Femur (tissue), 1 donor: ENCODE results near the gene KLK5.
"Not testable (repeated sequence)": the region's sequence is repeated elsewhere in the genome, so short reads cannot be mapped to it uniquely, and the experiment has no call there.

Experiments used
- DNase-seq: peaks from one replicate; pipeline ENCODE4 v3.0.0-alpha.2; 2017

Gene KLK5, protein sequence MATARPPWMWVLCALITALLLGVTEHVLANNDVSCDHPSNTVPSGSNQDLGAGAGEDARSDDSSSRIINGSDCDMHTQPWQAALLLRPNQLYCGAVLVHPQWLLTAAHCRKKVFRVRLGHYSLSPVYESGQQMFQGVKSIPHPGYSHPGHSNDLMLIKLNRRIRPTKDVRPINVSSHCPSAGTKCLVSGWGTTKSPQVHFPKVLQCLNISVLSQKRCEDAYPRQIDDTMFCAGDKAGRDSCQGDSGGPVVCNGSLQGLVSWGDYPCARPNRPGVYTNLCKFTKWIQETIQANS

DNA sequence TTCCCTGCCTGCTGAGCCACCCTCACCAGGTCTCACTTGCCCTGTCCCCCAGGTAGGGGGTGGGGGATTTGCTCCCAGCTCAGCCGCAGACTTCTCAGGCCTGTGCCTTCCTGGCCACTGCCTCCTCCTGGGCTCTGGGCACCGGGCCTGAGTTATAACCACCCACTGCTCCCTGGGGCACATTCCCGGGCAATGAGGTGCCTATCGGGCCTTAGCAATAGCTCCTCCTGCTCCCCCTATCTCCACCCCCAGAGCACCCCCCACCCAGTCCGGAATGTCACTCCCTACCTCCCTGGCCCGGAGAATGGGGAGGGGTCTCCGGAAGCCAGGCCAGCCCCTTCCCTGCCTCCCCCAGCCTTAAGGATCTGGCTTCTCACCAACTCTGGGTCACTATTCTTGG, at the start of gene KLK5:
Gene KLK5 (minus strand): TSS at position 129 of the 400 bp plus-strand sequence. CDS start 381 bp downstream, outside the sequence.
- no peak for DNase-seq

GRCh38 chr19:51002089-51002532, 49.3 kb upstream of the KLK5 start:
- no peak for DNase-seq

- no peak for DNase-seq
These were observed 48.7 kb upstream of the KLK5 start, which contains the start of gene KLK8 for GRCh38 chr19:51001515-51001914. Gene KLK8, minus strand, starts transcription at chr19:51001604. Its CDS starts 437 bp downstream, at chr19:51001167.

GRCh38 chr19:51000981-51001380, 48.1 kb upstream of the KLK5 start:
- DNase-seq: no peak

DNA sequence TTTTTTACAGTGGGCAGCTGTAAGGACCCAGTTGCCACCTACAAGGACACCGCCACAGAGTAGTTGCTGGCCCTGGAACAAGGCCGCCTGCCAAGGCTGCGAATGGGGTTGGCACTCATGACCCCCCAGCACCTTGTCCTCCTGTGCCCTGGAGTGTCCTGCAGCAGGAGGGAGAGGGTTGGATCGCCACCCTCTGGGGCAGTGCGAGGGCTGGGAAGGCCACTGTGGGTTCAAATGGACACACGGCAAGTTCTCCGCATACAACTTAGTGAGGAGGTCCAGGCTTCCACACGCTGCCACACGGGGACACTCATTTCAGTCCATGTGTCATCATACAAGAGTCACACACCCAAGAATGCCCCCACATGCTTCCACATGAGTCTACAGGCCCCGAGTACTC, 47.6 kb upstream of the KLK5 start:
- no peak for DNase-seq

DNA sequence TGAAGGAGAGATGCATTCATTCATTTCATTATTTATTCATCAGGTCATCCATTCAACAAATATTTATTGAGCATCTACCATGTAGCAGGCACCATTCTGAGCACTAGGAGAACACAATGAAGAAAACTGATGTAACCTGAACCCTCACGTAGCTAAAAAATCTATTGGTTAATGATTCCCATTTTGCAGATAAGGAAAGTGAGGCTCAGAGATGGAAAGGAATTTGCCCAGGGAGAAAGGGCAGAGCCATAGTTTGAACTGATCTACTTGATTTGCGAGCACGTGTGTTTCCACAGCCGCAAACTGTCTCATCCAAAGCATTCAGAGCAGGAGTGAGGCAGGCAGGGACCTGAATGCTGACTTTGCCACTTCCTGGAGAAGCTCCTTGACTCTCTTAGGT, 45.8 kb upstream of the KLK5 start:
- no peak for DNase-seq

DNA sequence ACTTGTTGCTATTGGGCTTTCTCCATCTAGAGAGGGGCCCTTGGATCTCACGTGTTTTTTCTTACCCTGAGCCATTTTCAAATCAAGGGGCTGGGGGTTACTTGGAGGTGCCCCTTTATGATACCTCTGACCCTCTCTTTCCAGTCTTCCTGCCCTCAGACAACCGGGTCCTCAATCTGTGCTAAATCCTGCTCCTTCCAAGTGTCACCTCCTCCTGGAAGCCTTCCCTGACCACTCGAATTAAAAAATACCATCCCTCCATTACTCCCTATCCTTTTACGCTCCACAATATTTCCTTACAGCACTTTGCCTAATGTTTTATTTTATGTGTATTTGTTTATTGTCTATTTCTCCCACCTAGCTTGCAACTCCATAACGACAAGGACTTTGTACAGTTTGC, 45.2 kb upstream of the KLK5 start:
- DNase-seq: no peak

GRCh38 chr19:50994129-50994528, 41.3 kb upstream of the KLK5 start:
- no peak for DNase-seq

GRCh38 chr19:50992666-50993035, 39.8 kb upstream of the KLK5 start:
- DNase-seq: no peak

- DNase-seq: not testable (repeated sequence)
These were observed 31.6 kb upstream of the KLK5 start for GRCh38 chr19:50984416-50984815.

DNA sequence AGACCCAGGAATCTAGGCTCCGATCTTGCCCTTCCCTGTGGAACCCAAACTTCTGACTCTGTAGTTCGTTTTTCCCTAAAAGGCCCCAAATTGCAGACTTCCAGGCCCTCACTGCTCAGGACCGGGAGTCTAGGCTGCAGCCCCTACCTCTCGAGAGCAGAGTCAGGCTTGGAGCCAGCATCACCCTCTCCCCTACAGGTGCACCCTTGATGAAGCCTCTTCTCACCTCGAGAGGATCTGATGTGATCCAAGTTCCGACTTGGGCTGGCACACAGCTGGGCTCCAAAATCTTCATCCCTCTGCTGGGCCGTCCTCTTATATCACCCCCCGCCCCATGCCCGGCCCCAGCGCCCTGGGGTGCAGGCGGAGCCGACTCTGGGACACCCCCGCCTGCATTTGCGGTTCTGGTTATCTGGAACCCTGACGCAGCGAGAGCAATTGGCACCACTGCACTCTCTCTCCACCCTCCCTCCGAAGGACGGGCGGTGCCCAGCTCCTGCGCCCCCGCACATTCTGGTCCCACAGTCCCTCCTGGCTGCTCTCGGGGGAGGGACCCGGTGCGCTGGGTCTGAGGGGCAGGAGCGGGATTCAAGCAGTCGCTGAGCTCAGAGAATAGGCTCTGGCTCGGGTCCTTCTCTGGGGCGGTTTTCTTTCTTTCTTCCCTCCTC, 30.9 kb upstream of the KLK5 start, which contains the start of gene KLK7:
Gene KLK7 (minus strand): TSS at position 293 of the 668 bp plus-strand sequence. CDS start 1,518 bp downstream, outside the sequence.
- no peak for DNase-seq

GRCh38 chr19:50982186-50982585, 29.3 kb upstream of the KLK5 start:
- no peak for DNase-seq

DNA sequence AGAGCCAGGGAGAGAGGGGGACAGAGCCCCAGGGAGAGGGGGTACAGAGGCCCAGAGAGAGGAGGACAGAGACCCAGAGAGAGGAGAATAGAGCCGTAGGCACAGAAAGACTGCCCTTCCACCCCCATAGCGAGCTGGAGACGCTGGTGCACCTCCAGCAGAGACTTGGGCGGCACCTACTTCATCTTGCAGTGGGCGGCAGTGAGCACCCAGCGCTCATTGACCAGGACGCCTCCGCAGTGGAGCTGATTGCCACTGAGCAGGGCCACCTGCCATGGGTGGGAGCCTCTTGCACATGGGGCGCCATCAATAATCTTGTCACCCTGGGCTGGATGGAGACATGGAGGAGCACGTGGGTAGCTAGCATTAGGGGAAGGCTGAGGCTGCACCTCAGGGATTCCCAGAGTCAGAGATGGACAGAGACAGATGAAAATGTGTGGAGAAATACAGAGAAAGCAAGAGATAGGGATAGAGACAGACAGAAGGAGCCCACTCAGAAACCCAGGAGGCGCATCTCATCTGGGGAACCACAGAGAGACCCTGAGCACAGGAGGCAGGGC, 28.8 kb upstream of the KLK5 start:
- DNase-seq: no peak

GRCh38 chr19:50980208-50980607, 27.4 kb upstream of the KLK5 start:
- DNase-seq: no peak

GRCh38 chr19:50979758-50980157, 26.9 kb upstream of the KLK5 start:
- no peak for DNase-seq

DNA sequence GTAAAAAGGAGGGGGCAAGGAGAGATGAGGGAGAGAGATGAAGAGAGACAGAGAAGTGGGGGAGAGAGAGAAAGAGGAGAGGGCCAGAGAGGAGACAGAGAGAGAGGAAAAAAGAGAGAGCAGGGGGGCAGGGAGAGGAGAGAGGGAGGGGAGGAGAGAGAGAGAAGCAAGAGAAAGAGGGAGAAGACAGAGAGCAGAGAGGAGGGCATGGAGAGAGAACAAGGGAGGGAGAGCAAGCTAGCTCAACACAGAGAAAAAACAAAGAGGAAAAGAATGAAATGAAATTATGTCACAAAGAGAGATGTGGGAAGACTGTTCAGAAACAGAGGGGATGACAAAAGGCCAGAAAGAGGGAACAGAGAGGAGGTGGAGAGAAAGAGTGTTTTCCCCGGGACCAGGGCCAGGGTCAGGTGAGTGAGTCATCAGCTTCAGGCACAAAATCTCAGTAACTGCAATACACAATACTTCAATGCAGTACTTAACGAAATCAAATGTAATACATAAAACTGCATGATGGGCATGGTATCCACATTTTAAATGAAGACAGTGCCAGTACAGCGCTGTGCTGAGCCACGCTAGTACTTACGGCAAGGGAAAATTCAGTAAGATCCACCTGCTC, 26.0 kb upstream of the KLK5 start:
- DNase-seq: no peak

GRCh38 chr19:50977626-50978025, 24.8 kb upstream of the KLK5 start:
- no peak for DNase-seq

DNA sequence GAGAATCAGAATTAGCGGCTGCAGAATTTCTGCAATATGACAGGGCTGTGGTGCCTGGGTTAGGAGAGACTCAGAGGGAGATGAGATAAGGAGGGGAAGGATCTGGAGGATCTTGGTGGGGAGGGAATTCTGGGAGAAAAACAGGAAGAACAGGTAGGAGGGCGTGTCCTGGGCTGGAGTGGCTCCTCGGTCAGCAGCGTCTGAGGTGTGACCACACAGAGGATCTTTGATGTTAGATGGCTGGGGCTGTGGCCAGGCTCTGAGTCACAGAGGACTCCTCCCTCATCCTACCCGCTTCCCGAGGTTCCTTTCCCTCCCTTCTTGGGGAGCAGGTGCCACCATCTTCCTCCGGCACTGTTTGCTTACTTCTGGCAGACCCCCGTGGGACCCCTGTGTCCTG, 22.9 kb upstream of the KLK5 start:
- no peak for DNase-seq

DNA sequence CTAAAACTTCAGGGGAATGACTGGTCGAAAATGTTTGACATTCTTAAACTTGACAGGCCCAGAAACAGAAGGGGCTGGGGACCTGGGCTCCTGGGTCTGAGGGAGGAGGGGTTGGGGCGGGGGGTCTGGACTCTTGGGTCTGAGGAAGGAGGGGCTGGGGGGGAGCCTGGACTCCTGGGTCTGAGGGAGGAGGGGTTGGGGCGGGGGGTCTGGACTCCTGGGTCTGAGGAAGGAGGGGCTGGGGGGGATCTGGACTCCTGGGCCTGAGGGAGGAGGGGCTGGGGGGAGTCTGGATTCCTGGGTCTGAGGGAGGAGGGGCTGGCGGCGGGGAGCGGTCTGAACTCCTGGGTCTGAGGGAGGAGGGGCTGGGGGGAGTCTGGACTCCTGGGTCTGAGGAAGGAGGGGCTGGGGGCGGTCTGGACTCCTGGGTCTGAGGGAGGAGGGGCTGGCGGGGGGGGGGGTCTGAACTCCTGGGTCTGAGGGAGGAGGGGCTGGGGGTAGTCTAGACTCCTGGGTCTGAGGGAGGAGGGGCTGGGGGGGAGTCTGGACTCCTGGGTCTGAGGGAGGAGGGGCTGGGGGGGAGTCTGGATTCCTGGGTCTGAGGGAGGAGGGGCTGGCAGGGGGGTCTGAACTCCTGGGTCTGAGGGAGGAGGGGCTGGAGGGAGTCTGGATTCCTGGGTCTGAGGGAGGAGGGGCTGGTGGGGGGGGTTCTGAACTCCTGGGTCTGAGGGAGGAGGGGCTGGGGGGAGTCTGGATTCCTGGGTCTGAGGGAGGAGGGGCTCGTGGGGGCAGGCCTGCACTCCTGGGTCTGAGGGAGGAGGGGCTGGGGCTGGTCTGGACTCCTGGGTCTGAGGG, 22.1 kb upstream of the KLK5 start:
- DNase-seq: no peak

GRCh38 chr19:50972795-50973376, 20.0 kb upstream of the KLK5 start:
- no peak for DNase-seq

GRCh38 chr19:50969810-50970209, 17.0 kb upstream of the KLK5 start:
- not testable (repeated sequence) for DNase-seq

- DNase-seq: no peak
These were observed 16.5 kb upstream of the KLK5 start, which contains the start of gene KLK6 for GRCh38 chr19:50969413-50969760. Gene KLK6, minus strand, starts transcription at chr19:50969591. Its CDS starts 1,487 bp downstream, at chr19:50968104.
